ENCODE measurements around the gene CYTH2. TPM values are rescaled to one million over a fixed set of nuclear protein-coding genes. Genes with fewer than 3 reads are reported as not detected.

CYTH2 gene
- total RNA-seq, 2 donors from 2014 or later, result 76.1 to 94.2 TPM

- DNase-seq (no peak), ATAC-seq (no peak)
- Histone ChIP-seq H3K4me1 (peaks cover 24% of the 10 kb centered on the region), H3K4me3 (no peak overlapping the region), H3K9me3 (peaks cover 0 to 4% (median 0%) of the 10 kb centered on the region in 3 donors), H3K27me3 (no peaks in the 10 kb centered on the region), H3K36me3 (replicated peaks in 1 of 2; ENCODE audit: insufficient read depth in 1 of 2, low read depth in 2 of 2) (peaks cover 0 to 2% of the 10 kb centered on the region in 2 donors), H3K27ac (no peak overlapping the region)
- intact Hi-C loops (cut with DNase I), result no loop called here
- 17% methylated on average over 42 of the region's 45 CpGs; no CpG with 5 or more reads in 1 of the 2 donors for WGBS, 2 donors
- TF ChIP-seq POLR2A (IDR thresholded peaks at IDR 0.05), result no peak
- TF ChIP-seq CTCF (IDR thresholded peaks at IDR 0.05), result no peak
Measured at GRCh38 chr19:48443731-48444128, 25.4 kb upstream of the CYTH2 start.

GRCh38 chr19:48444129-48444935, 24.8 kb upstream of the CYTH2 start:
- Histone ChIP-seq H3K27ac (peak overlapping the region in 1 of 4 donors; percentile 81), H3K9me3 (peaks cover 0 to 4% (median 0%) of the 10 kb centered on the region in 3 donors), H3K4me1 (peaks cover 24% of the 10 kb centered on the region), H3K4me3 (no peak overlapping the region), H3K36me3 (replicated peaks in 1 of 2; ENCODE audit: insufficient read depth in 1 of 2, low read depth in 2 of 2) (peaks cover 0 to 2% of the 10 kb centered on the region in 2 donors), H3K27me3 (no peaks in the 10 kb centered on the region)
- WGBS, 2 donors, result 16 to 26% methylated on average over 33 to 38 of the region's 38 CpGs
- no peak for DNase-seq
- no peak for ATAC-seq
- TF ChIP-seq POLR2A (IDR thresholded peaks at IDR 0.05), result no peak
- TF ChIP-seq CTCF (IDR thresholded peaks at IDR 0.05), result no peak
- intact Hi-C loops (cut with DNase I), result no loop called here

GRCh38 chr19:48444936-48445200, 24.3 kb upstream of the CYTH2 start:
- intact Hi-C loops (cut with DNase I), result no loop called here
- Histone ChIP-seq H3K9me3 (peaks cover 0 to 4% (median 0%) of the 10 kb centered on the region in 3 donors), H3K36me3 (replicated peaks in 1 of 2; ENCODE audit: insufficient read depth in 1 of 2, low read depth in 2 of 2) (peaks cover 0 to 2% of the 10 kb centered on the region in 2 donors), H3K4me3 (no peak overlapping the region), H3K27ac (peak overlapping the region in 2 of 4 donors; percentile 81 to 86), H3K27me3 (no peaks in the 10 kb centered on the region), H3K4me1 (peaks cover 24% of the 10 kb centered on the region)
- WGBS, 2 donors, result 12 to 40% methylated on average over 3 of the region's 3 CpGs
- TF ChIP-seq CTCF (IDR thresholded peaks at IDR 0.05) (no peak), POLR2A (IDR thresholded peaks at IDR 0.05) (no peak)
- ATAC-seq, result no peak
- DNase-seq, result no peak

GRCh38 chr19:48445256-48445605, 23.9 kb upstream of the CYTH2 start:
- 2 to 3% methylated on average over 6 of the region's 6 CpGs for WGBS, 2 donors
- DNase-seq (peak in 2 of 4 donors; percentile 39 to 62), ATAC-seq (peak; percentile 50)
- Histone ChIP-seq H3K36me3 (replicated peaks in 1 of 2; ENCODE audit: insufficient read depth in 1 of 2, low read depth in 2 of 2) (peaks cover under 1 to 6% of the 10 kb centered on the region in 2 donors), H3K4me3 (peak overlapping the region; percentile 33 to 89), H3K9me3 (peaks cover 0 to 4% (median 0%) of the 10 kb centered on the region in 3 donors), H3K27me3 (no peaks in the 10 kb centered on the region), H3K4me1 (peaks cover 24% of the 10 kb centered on the region), H3K27ac (peak overlapping the region in 3 of 4 donors; percentile 78 to 86 (median 81))
- TF ChIP-seq CTCF (IDR thresholded peaks at IDR 0.05) (peak; percentile 6 to 62 (median 49)), POLR2A (IDR thresholded peaks at IDR 0.05) (no peak)
- intact Hi-C loops (cut with DNase I), result no loop called here
